Kidney tubule cell (primary cell): ENCODE data around the gene ACSL3.
"Not testable (repeated sequence)": the region's sequence is repeated elsewhere in the genome, so short reads cannot be mapped to it uniquely, and the experiment has no call there.

Source experiments
- DNase-seq: peaks from one replicate; pipeline ENCODE4 v3.0.0-alpha.2; 2018; ENCODE audit warnings: low spot score

The ACSL3 gene

DNA sequence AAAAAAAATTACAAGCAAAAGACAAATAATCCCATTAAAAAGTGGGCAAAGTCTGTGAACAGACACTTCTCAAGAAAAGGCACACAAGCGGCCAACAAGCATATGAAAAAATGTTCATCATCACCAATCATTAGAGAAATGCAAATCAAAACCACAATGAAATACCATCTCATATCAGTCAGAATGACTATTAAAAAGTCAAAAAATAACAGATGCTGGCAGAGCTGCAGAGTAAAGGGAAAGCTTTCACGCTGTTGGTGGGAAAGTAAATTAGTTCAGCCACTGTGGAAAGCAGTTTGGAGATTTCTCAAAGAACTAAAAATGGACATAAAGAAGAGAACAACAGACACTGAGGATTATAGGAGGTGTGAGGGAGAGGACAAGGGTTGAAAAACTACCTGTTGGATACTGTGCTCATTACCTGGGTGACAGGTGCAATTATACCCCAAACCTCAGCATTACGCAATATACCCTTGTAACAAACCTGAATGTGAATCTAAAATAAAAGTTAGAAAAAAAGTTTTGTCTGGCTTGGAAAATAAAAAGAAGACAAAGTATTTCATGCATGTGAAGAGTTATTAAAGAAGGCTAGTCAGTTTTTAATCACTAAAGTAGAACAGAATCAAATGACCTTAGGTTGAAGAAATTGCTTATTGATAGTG, 8.7 kb upstream of the ACSL3 start:
- no peak for DNase-seq

GRCh38 chr2:222854773-222855700, 5.8 kb upstream of the ACSL3 start:
- DNase-seq: no peak

GRCh38 chr2:222859786-222860612, 837 bp upstream of the ACSL3 start:
- peak; percentile 84 for DNase-seq

- DNase-seq: peak; percentile 36
Measured at GRCh38 chr2:222861411-222862105, 722 bp downstream of the ACSL3 start.

- DNase-seq: peak; percentile 30
Measured at GRCh38 chr2:222862106-222862908, 1.5 kb downstream of the ACSL3 start.

DNA sequence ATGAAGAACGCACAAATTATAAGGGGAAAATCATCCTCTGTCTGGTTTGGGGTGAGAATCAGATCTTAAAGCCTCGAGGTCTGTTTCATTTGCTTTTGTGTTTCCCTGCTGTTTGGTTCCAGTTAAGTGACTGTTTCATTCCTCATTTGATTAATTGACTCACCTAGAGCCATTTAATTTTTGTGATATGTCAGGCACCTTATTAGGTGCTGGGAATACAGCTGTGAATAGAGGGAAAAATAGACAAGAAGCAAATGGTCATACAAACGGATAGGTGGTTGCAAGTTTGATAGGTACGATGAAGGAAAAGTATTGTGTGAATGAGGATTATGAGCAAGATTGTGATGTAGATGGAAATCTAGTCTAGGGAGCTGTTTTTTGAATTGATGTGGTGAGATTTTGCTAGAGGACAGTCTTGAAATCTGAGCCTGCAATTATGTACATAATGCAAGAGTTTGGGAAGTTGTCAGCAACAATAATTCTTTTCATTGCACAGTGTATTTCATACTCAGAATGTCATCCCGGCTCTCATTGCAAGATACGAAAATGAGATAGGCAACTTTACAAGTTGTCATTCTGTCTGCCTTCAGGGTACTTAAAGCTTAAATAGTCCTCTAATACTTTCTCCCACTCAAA, 2.2 kb downstream of the ACSL3 start:
- no peak for DNase-seq

DNA sequence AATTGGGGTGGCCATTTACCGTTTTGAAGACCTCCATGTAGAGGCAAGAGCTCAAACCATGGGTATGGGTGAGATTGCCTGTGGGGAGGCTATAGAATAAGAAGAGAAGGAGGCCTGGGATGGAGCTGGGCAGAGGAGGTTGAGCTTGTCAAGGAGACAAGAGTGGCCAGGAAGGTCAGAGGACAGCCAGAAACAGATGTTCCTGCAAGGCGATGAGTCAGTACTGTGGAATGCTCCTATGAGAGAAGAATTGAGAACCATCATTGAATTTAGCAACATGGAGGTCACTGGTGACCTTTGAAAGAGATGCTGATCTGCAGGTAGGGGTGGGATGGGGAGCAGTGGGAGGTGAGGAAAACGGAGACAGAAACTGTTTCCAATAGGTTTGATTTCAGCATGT, 3.5 kb downstream of the ACSL3 start:
- DNase-seq: peak; percentile 52

- no peak for DNase-seq
Measured at GRCh38 chr2:222865301-222865700, 4.5 kb downstream of the ACSL3 start.

- DNase-seq: no peak
Measured at GRCh38 chr2:222866358-222866960, 5.6 kb downstream of the ACSL3 start.

GRCh38 chr2:222868560-222869251, 7.9 kb downstream of the ACSL3 start:
- not testable (repeated sequence) for DNase-seq

DNA sequence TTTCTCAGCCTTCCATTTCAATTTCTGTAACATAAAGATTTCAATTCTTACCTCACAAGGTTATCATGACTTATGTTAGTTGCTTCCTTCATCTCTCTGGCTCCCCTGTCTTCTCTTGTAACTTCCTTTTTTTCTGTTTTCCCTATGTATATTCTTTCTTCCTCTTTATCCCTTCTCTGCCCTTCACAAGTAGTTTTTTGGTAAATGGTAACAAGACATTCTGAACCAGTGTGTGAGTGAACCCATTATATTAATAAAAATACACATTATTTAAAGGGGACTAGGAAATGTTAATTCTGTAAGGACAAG, 8.4 kb downstream of the ACSL3 start:
- no peak for DNase-seq

- no peak for DNase-seq
Measured at GRCh38 chr2:222871291-222871690, 10.5 kb downstream of the ACSL3 start.

GRCh38 chr2:222872551-222872950, 11.7 kb downstream of the ACSL3 start:
- no peak for DNase-seq

DNA sequence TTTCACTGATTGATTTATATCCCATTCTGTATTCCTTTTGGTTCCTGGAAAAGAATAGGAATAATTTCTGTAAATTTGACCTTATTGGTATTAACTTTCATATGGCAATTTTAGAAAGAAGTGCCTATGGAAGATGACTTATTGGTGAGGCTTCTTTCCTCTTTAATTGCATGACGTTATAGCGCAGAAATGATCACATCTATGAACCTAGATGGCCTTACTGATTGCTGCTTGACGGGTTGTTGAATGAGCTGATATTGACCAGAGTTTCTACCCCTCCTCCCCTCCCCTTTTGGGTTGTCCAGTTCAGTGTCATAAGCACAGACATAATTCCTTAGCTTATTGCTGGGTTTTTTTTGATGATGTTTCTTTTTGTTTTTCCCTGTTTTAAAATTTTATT, 14.6 kb downstream of the ACSL3 start:
- no peak for DNase-seq

DNA sequence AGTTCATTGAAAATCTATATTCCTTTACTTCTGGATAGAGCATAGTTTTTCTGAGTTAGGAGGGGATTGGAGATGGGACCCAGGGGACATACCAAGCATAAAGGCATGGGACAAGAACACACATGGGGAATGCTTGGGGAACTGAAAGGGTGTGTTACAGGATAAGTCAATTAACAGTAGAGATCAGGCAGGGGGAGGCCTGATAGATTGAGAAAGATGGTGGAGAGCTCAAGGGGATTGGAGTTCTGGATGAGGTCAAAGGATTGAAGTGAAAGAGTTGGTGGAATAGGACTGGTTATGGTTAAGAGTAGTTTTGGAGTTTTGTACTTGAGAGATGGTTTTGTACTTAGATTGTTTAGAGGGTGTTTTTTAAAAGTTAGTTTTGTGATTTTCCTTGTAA, 16.1 kb downstream of the ACSL3 start:
- DNase-seq: no peak

- DNase-seq: no peak
Measured at GRCh38 chr2:222877556-222878300, 16.9 kb downstream of the ACSL3 start.

- no peak for DNase-seq
Measured at GRCh38 chr2:222878301-222878876, 17.6 kb downstream of the ACSL3 start.

DNA sequence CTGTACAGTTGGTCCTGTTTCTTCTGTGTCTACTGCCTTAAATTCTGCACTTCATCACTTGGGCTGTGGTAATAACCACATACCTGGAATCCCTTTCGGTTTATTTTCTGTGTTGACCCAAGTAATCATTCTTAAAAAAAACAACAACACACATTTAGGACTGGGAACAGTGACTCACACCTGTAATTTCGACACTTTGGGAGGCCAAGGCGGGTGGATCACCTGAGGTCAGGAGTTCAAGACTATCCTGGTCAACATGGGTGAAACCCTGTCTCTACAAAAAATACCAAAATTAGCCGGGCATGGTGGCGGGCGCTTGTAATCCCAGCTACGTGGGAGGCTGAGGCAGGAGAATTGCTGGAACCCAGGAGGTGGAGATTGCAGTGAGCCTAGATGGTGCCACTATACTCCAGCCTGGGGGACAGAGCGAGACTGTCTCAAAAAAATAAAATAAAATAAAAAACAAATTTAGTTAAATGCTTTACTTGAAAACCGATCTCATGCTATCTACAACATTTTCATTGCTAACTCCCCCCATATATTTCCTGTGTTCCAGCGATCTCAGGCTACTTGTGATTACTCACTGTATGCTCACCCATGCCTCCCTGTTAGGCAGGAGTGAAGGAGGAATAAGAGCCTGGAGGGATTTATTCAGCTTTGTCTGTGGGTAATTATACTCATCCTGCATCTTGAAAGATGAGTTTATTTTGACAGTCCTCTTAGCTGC, 18.2 kb downstream of the ACSL3 start:
- peak; percentile 69 for DNase-seq
